ENCODE measurements around the gene THADA. TPM values are rescaled to one million over a fixed set of nuclear protein-coding genes. Genes with fewer than 3 reads are reported as not detected.

Gene THADA
- total RNA-seq, 2 donors from 2014 or later = 39.5 to 46.3 TPM

DNA sequence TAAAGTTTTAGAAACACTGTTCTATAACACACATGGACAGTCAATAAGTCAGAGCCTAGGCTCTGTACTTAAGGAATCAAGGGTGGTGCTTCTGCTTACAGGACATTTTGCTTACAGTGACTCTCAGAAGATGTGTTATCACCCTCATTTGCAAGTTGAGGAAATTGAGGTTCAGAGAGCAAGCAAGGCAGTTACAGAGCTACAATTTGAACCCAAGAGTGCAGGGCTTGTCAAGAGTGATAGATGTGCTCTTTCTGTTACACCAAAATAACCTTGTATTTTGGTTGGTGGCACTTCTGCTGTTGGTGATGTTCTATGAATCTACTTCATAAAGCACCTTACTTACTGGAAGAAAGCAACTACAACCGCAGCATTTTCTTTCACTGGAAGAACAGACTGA lies 170.2 kb downstream of the THADA start:
- no peaks in the 10 kb centered on the region for H3K27me3 Mint-ChIP-seq (ENCODE audit: low read depth)
- H3K27ac Mint-ChIP-seq = no peak overlapping the region
- H3K4me1 Mint-ChIP-seq (ENCODE audit: low read depth) = peaks cover 38% of the 10 kb centered on the region
- H3K9me3 Mint-ChIP-seq = no peaks in the 10 kb centered on the region
- peak overlapping the region in 1 of 2 donors; percentile 16 for H3K4me3 Mint-ChIP-seq
- DNase-seq = no peak
- ATAC-seq (replicated peaks in 1 of 2) = no peak
- peaks cover 4 to 8% of the 10 kb centered on the region in 2 donors for H3K36me3 Mint-ChIP-seq (ENCODE audit: insufficient read depth in 2 of 2)

DNA sequence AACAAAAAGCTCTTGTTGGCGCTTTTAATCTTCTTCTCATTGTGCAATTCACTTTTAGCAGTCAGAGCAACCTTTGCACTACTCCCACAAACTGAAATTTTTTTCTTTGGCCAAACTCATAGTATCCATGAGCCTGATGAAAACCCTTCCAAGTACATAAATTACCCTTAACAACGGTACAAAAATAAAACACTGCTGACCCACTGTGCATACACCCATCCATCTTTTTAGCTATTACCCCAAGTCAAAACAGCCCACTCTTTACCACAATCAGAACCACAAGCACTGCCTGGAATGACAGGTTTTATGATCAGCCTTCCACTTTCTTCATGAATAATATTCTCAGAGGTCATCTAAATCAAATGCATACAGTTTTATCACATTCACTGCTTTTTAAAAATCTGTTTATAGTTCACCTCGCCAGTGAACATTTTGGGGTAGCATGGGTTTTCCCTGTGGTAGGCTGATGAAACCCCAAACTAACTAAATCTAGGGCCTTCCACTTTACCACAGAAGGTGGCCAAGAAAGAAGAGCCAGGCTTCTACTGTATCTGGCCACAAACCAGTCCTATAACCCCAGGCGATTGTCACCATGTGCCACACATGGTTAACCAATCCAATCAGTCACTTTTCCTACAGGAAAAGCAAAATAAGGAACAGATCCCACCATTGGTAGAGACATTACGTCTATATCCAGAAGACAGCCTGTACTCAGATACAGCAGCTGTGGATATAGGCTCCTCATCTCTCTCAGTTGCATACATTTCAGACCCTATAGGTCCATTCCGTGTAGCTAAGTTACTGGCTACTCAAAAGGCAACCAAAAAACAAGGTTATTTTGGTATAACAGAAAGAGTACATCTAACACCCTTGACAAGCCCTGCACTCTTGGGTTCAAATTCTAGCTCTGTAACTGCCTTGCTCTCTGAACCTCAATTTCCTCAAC lies 171.3 kb downstream of the THADA start:
- Mint-ChIP-seq H3K4me1 (ENCODE audit: low read depth) (peaks cover 38% of the 10 kb centered on the region), H3K9me3 (no peaks in the 10 kb centered on the region), H3K4me3 (peak overlapping the region; percentile 16 to 31), H3K36me3 (ENCODE audit: insufficient read depth in 2 of 2) (peaks cover 4 to 10% of the 10 kb centered on the region in 2 donors), H3K27me3 (ENCODE audit: low read depth) (no peaks in the 10 kb centered on the region), H3K27ac (no peak overlapping the region)
- DNase-seq = peak; percentile 30 to 36
- peak; percentile 50 to 63 for ATAC-seq (replicated peaks in 1 of 2)

DNA sequence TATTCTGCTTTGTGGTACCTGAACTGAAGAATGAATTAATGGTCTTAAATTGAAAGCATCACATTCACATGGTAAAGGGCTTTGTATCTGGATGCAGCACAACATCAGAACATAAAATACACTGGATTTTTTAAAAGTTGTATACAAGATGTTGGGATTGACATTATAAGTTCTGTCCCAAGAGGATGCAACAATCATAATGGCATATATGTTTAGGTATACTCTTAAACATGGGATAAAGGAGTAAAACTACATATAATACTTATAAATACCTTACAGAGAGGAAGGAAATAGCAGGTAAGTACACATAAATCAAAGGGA lies 171.9 kb downstream of the THADA start:
- no peaks in the 10 kb centered on the region for H3K9me3 Mint-ChIP-seq
- ATAC-seq (replicated peaks in 1 of 2) = no peak
- no peak for DNase-seq
- peaks cover 38% of the 10 kb centered on the region for H3K4me1 Mint-ChIP-seq (ENCODE audit: low read depth)
- H3K36me3 Mint-ChIP-seq (ENCODE audit: insufficient read depth in 2 of 2) = peaks cover 4 to 9% of the 10 kb centered on the region in 2 donors
- H3K27me3 Mint-ChIP-seq (ENCODE audit: low read depth) = no peaks in the 10 kb centered on the region
- H3K4me3 Mint-ChIP-seq = peak overlapping the region in 1 of 2 donors; percentile 16
- H3K27ac Mint-ChIP-seq = no peak overlapping the region

DNA sequence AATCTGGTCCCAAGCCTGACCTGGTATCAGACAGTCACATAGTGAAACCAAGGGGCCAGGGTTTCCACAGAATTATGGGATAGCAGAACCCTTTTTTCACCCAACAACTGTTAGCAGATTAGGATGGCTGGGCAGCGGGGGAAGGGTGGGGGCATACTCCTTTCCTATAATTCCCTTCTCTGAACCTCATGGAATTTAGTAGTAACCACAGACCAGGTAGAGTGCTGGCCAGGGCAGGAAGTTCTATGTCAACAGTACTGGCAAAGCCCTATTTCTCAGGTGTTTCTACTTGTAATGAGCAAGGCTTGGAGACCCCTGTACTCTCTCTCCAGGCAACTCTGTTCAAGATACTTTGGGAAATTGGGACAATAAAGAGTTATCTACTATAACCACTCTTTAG lies 174.6 kb downstream of the THADA start:
- DNase-seq (no peak), ATAC-seq (replicated peaks in 1 of 2) (no peak)
- H3K27ac Mint-ChIP-seq = no peak overlapping the region
- H3K27me3 Mint-ChIP-seq (ENCODE audit: low read depth) = no peaks in the 10 kb centered on the region
- peaks cover 4 to 10% of the 10 kb centered on the region in 2 donors for H3K36me3 Mint-ChIP-seq (ENCODE audit: insufficient read depth in 2 of 2)
- H3K9me3 Mint-ChIP-seq = no peaks in the 10 kb centered on the region
- no peak overlapping the region for H3K4me3 Mint-ChIP-seq
- H3K4me1 Mint-ChIP-seq (ENCODE audit: low read depth) = peaks cover 27% of the 10 kb centered on the region

DNA sequence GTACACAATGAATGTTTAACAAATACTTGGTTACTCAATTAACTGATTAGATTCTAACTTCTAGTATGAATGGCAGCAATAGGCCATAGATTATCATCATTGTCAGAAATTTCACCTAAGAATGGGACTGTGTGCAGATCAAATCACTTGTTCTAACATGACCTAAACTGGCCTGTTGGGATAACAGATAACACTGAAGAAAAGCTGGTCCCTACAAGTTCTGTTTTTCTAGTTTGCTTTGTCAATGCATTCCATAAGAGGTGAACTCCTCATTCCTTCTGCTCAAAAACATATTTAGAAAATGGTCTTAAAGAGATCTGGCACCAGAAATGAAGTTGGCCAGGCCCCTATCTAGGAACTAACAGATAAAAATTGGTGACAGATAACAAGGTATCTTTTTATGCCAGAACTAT lies 175.4 kb downstream of the THADA start:
- DNase-seq = no peak
- H3K4me1 Mint-ChIP-seq (ENCODE audit: low read depth) = peaks cover 22% of the 10 kb centered on the region
- peaks cover 4 to 10% of the 10 kb centered on the region in 2 donors for H3K36me3 Mint-ChIP-seq (ENCODE audit: insufficient read depth in 2 of 2)
- H3K9me3 Mint-ChIP-seq = no peaks in the 10 kb centered on the region
- H3K27ac Mint-ChIP-seq = no peak overlapping the region
- no peak overlapping the region for H3K4me3 Mint-ChIP-seq
- ATAC-seq (replicated peaks in 1 of 2) = no peak
- H3K27me3 Mint-ChIP-seq (ENCODE audit: low read depth) = no peaks in the 10 kb centered on the region

DNA sequence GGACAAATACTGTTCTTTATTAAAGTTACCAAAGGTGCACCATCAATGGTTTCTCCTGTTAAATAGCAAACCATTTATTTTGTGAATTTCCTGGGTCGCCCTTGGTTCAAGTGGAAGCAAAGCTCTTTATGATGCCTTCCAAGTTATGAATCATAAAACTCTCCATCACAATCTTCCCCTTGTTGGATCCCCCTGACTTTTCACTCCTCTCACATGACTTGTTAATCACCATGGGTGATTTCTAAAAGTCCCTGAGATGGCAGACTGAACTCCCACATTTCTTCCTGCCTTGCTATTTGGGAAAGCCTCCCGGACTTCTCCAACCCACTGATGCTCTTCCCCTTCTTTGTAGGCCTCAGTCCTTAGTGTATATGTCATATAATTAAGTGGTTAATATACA lies 176.0 kb downstream of the THADA start:
- ATAC-seq (replicated peaks in 1 of 2) (no peak), DNase-seq (no peak)
- Mint-ChIP-seq H3K4me1 (ENCODE audit: low read depth) (peaks cover 16% of the 10 kb centered on the region), H3K36me3 (ENCODE audit: insufficient read depth in 2 of 2) (peaks cover 4 to 10% of the 10 kb centered on the region in 2 donors), H3K27ac (no peak overlapping the region), H3K27me3 (ENCODE audit: low read depth) (no peaks in the 10 kb centered on the region), H3K4me3 (no peak overlapping the region), H3K9me3 (no peaks in the 10 kb centered on the region)

DNA sequence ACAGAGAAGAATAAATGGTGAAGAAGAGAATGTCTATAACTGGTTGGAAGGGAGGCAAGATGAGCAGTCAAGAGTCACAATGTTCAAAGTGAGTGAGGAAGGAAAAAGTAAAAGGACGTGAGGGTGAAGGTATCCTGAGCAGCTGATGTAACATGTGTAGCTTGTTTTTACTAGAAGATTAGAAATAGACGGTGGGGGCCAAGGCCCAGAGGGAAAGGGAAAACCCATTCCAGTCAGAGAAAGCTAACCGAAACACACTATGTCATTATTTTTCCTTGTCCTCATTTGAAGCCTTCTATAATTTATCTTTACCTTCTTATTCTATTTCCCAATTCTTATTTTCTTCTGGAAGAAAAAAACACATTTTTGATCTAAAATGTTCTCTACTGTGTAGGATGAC lies 176.6 kb downstream of the THADA start:
- H3K27ac Mint-ChIP-seq = no peak overlapping the region
- ATAC-seq (replicated peaks in 1 of 2) = no peak

DNA sequence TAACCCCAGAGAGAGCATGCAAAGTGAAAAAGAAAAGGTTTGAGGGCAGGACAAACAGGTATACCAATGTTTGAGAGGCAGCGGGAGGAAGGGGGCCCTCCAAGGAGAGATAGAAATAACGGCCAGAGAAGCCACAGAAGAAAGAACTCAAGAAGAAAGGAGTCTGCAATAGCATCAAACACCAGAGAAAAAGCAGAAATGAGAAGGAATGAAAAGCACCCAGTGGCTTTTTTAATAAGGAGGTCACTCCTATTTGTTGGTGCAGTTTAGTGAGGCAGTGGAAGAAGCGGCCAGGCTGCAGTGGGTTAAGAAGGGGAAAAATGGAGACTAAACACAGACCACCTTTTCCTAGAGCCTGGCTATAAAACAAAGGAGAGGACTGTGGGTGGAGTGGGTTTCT lies 177.2 kb downstream of the THADA start:
- H3K36me3 Mint-ChIP-seq (ENCODE audit: insufficient read depth in 2 of 2) = peaks cover 1 to 6% of the 10 kb centered on the region in 2 donors
- H3K9me3 Mint-ChIP-seq = no peaks in the 10 kb centered on the region
- H3K27ac Mint-ChIP-seq = no peak overlapping the region
- ATAC-seq (replicated peaks in 1 of 2) = no peak
- no peaks in the 10 kb centered on the region for H3K27me3 Mint-ChIP-seq (ENCODE audit: low read depth)
- peaks cover 4% of the 10 kb centered on the region for H3K4me1 Mint-ChIP-seq (ENCODE audit: low read depth)
- DNase-seq = no peak
- no peak overlapping the region for H3K4me3 Mint-ChIP-seq

More for the DNA sequence above, 176.6 kb downstream of the THADA start:
- H3K36me3 Mint-ChIP-seq (ENCODE audit: insufficient read depth in 2 of 2) = peaks cover 2 to 7% of the 10 kb centered on the region in 2 donors
- H3K27me3 Mint-ChIP-seq (ENCODE audit: low read depth) = no peaks in the 10 kb centered on the region
- H3K4me1 Mint-ChIP-seq (ENCODE audit: low read depth) = peaks cover 10% of the 10 kb centered on the region
- no peaks in the 10 kb centered on the region for H3K9me3 Mint-ChIP-seq
- DNase-seq = no peak
- H3K4me3 Mint-ChIP-seq = no peak overlapping the region

DNA sequence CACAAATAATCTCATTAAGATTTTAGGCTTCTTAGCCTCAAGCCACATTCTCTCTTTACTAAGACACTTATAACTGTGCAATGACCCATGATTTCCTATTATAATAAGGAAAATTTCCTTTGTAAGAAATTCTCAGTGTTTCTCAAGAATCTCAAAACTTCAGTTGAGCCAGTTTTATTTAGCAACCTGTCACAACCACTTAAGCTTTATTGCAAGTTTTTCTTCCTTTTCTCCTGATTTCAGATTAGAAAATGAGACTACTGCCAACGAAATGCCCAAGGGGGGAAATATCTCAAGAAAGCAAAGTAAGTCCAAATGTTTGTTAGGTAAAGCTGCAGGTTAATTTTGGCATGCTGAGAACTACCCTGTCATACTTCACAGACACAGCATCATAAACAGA lies 178.5 kb downstream of the THADA start:
- no peak overlapping the region for H3K4me3 Mint-ChIP-seq
- ATAC-seq (replicated peaks in 1 of 2) (no peak), DNase-seq (no peak)
- H3K27me3 Mint-ChIP-seq (ENCODE audit: low read depth) = no peaks in the 10 kb centered on the region
- H3K4me1 Mint-ChIP-seq (ENCODE audit: low read depth) = no peaks in the 10 kb centered on the region
- H3K9me3 Mint-ChIP-seq = no peaks in the 10 kb centered on the region
- H3K27ac Mint-ChIP-seq = no peak overlapping the region
- H3K36me3 Mint-ChIP-seq (ENCODE audit: insufficient read depth in 2 of 2) = peaks cover 0 to 6% of the 10 kb centered on the region in 2 donors

DNA sequence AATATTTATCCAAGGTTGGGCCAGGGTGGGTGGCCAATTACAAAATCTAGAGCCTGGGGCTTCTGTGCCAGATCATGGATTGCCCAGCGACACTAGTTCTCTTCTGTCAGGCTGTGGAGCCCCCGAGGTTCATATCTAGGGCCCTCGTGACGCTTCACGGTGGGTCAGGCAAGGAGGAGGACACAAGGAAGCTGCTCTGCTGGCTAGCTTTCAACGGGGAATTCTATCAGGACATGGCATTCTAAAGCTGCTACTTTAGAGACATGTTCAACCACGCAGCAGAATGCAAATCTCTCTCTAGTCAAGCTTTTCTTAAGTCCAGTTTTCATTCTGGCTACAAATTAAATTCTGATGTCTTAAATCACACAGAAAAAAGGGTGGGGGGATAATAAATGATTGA lies 180.2 kb downstream of the THADA start:
- H3K36me3 Mint-ChIP-seq (ENCODE audit: insufficient read depth in 2 of 2) = peaks cover 0 to 6% of the 10 kb centered on the region in 2 donors
- H3K9me3 Mint-ChIP-seq = no peaks in the 10 kb centered on the region
- no peaks in the 10 kb centered on the region for H3K27me3 Mint-ChIP-seq (ENCODE audit: low read depth)
- H3K4me1 Mint-ChIP-seq (ENCODE audit: low read depth) = no peaks in the 10 kb centered on the region
- ATAC-seq (replicated peaks in 1 of 2) (no peak), DNase-seq (no peak)
- no peak overlapping the region for H3K4me3 Mint-ChIP-seq
- no peak overlapping the region for H3K27ac Mint-ChIP-seq

DNA sequence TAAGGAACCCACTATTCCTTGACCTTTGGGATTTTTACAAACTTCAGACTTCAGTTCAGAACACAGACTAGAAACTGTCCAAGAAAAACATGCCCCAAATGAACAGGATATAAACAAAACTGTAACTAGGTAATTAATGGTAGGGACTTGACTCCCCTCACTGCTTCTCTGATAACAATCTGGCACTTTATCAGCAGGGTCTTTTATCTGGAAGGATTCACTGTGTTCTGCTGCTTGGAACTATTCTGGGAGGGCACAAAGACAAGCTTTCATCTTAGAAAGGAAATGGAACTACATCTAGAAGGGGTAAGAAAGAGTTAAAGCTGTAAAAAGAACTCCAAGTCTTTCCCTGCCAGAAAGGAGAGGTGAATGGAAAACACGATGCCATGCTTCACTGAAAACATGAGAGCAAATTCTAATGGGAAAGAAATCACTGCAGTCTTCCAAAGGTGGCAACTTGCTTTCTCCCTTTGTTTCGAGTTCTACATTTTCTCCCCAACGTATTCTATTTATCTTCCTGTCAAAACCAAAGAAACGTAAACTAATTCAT lies 181.2 kb downstream of the THADA start:
- Mint-ChIP-seq H3K4me1 (ENCODE audit: low read depth) (no peaks in the 10 kb centered on the region), H3K36me3 (ENCODE audit: insufficient read depth in 2 of 2) (peaks cover 0 to 3% of the 10 kb centered on the region in 2 donors), H3K27me3 (ENCODE audit: low read depth) (no peaks in the 10 kb centered on the region), H3K9me3 (no peaks in the 10 kb centered on the region), H3K4me3 (no peak overlapping the region), H3K27ac (no peak overlapping the region)
- ATAC-seq (replicated peaks in 1 of 2) (no peak), DNase-seq (no peak)

DNA sequence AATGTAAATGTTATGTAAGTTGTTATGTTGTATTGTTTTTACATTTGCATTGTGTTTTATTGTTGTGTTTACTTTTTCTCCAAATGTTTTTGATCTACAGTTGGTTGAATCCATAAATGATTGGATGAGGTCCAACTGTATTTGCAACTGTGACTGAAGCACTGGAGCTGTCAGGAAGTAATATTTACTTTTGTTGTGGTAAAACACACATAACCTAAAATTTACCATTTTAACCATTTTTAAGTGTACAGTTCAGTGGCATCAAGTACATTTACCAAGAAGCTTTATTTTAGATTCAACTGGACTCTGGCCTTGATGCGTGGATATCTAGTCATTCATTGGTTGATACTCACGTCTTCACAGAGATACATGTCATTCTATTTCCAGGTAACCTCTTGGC lies 181.8 kb downstream of the THADA start:
- H3K4me1 Mint-ChIP-seq (ENCODE audit: low read depth) = no peaks in the 10 kb centered on the region

DNA sequence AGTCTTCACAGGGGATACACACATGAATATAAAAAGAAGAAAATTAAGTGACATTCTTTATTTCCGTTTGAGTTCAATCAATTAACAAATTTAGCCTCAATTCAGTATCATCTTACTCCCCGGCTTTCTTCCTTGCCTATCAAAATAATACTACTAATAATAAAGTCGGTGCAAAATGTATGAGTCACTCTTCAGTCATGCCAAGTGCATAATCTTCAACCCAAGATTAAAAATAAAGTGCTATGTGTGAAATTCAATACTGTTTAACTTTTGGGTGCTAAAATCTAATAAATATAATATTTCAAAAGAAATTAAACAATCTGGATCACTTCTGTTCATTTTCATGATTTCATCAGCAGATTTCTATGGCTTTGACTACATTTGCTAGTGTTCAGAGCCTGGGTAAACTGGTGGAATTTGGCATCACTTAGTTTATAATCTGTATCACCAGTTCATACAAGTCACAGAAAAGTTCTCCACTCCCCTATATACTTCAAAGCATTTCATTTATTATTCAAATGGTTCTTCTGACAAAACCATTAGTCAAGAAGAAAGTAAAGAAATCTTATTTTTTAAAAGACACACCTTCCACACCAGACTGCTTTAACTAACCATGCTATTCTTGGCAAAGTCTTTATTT lies 183.6 kb downstream of the THADA start:
- H3K4me1 Mint-ChIP-seq (ENCODE audit: low read depth) = peaks cover 4% of the 10 kb centered on the region
- no peak overlapping the region for H3K27ac Mint-ChIP-seq
- no peaks in the 10 kb centered on the region for H3K9me3 Mint-ChIP-seq
- ATAC-seq (replicated peaks in 1 of 2) (no peak), DNase-seq (no peak)
- no peaks in the 10 kb centered on the region for H3K27me3 Mint-ChIP-seq (ENCODE audit: low read depth)
- no peaks in the 10 kb centered on the region for H3K36me3 Mint-ChIP-seq (ENCODE audit: insufficient read depth in 2 of 2)
- no peak overlapping the region for H3K4me3 Mint-ChIP-seq

More for the DNA sequence above, 181.8 kb downstream of the THADA start:
- DNase-seq = no peak
- no peaks in the 10 kb centered on the region for H3K9me3 Mint-ChIP-seq
- ATAC-seq (replicated peaks in 1 of 2) = no peak
- H3K27ac Mint-ChIP-seq = no peak overlapping the region
- peaks cover 0 to 3% of the 10 kb centered on the region in 2 donors for H3K36me3 Mint-ChIP-seq (ENCODE audit: insufficient read depth in 2 of 2)
- H3K27me3 Mint-ChIP-seq (ENCODE audit: low read depth) = no peaks in the 10 kb centered on the region
- H3K4me3 Mint-ChIP-seq = no peak overlapping the region

Data from activated T-cell treated with anti-CD3 and anti-CD28 coated beads, Interleukin-2, amount 50 U/mL, for 72 hours (primary cell).